ENCODE measurements around the gene SENP1. TPM values are rescaled to one million over a fixed set of nuclear protein-coding genes. Genes with fewer than 3 reads are reported as not detected.

The SENP1 gene
- total RNA-seq, 6 experiments from 2014 or later = 3.6 to 6.5 (median 5.1) TPM

- DNase-seq (no peak), ATAC-seq (no peak)
- peaks cover 0 to 6% of the 10 kb centered on the region in 2 donors for H3K27me3 ChIP-seq
- H3K36me3 ChIP-seq = no peaks in the 10 kb centered on the region
- peaks cover 0 to 12% (median 0%) of the 10 kb centered on the region in 4 donors for H3K4me1 ChIP-seq
- H3K27ac ChIP-seq = no peak overlapping the region
- TF ChIP-seq POLR2A (IDR thresholded peaks at IDR 0.05) = no peak
- no peak for TF ChIP-seq CTCF (IDR thresholded peaks at IDR 0.05)
- intact Hi-C loops (cut with DNase I) = no loop called here
- 33% methylated on average over 1 of the region's 1 CpG for WGBS (ENCODE audit: insufficient coverage, low coverage, low lambda C conversion rate, missing lambda C conversion rate)
- H3K4me3 ChIP-seq = no peak overlapping the region
- no peaks in the 10 kb centered on the region for H3K9me3 ChIP-seq
These were observed 96.4 kb downstream of the SENP1 start for GRCh38 chr12:48009471-48009870.

GRCh38 chr12:48008950-48009349 lies 96.9 kb downstream of the SENP1 start:
- Histone ChIP-seq H3K36me3 (no peaks in the 10 kb centered on the region), H3K4me1 (peaks cover 0 to 17% (median 0%) of the 10 kb centered on the region in 4 donors), H3K27me3 (peaks cover 0 to 11% of the 10 kb centered on the region in 2 donors), H3K9me3 (no peaks in the 10 kb centered on the region), H3K4me3 (no peak overlapping the region), H3K27ac (no peak overlapping the region)
- 71% methylated on average over 4 of the region's 4 CpGs for WGBS (ENCODE audit: insufficient coverage, low coverage, low lambda C conversion rate, missing lambda C conversion rate)
- no peak for TF ChIP-seq CTCF (IDR thresholded peaks at IDR 0.05)
- no peak for TF ChIP-seq POLR2A (IDR thresholded peaks at IDR 0.05)
- DNase-seq (no peak), ATAC-seq (no peak)
- intact Hi-C loops (cut with DNase I) = no loop called here

GRCh38 chr12:48008349-48008748 lies 97.5 kb downstream of the SENP1 start:
- intact Hi-C loops (cut with DNase I) = no loop called here
- Histone ChIP-seq H3K27me3 (peaks cover 0 to 17% of the 10 kb centered on the region in 2 donors), H3K4me1 (peaks cover 0 to 18% (median 0%) of the 10 kb centered on the region in 4 donors), H3K36me3 (no peaks in the 10 kb centered on the region), H3K27ac (no peak overlapping the region), H3K9me3 (no peaks in the 10 kb centered on the region), H3K4me3 (no peak overlapping the region)
- DNase-seq = no peak
- ATAC-seq = no peak
- WGBS (ENCODE audit: insufficient coverage, low coverage, low lambda C conversion rate, missing lambda C conversion rate) = 100% methylated on average over 2 of the region's 2 CpGs
- no peak for TF ChIP-seq POLR2A (IDR thresholded peaks at IDR 0.05)
- no peak for TF ChIP-seq CTCF (IDR thresholded peaks at IDR 0.05)

- no peak overlapping the region for H3K4me3 ChIP-seq
- H3K9me3 ChIP-seq = no peaks in the 10 kb centered on the region
- DNase-seq (no peak), ATAC-seq (peak in 1 of 4 donors; percentile 66)
- H3K4me1 ChIP-seq = peaks cover 0 to 27% (median 0%) of the 10 kb centered on the region in 4 donors
- H3K27me3 ChIP-seq = peaks cover 0 to 26% of the 10 kb centered on the region in 2 donors
- WGBS (ENCODE audit: insufficient coverage, low coverage, low lambda C conversion rate, missing lambda C conversion rate) = 28% methylated on average over 4 of the region's 4 CpGs
- intact Hi-C loops (cut with DNase I) = no loop called here
- H3K36me3 ChIP-seq = no peaks in the 10 kb centered on the region
- no peak for TF ChIP-seq POLR2A (IDR thresholded peaks at IDR 0.05)
- TF ChIP-seq CTCF (IDR thresholded peaks at IDR 0.05) = no peak
- no peak overlapping the region for H3K27ac ChIP-seq
These were observed 98.7 kb downstream of the SENP1 start for GRCh38 chr12:48007206-48007605.

GRCh38 chr12:48005750-48006021 lies 100.2 kb downstream of the SENP1 start:
- no peak for ATAC-seq
- peaks cover 0 to 39% of the 10 kb centered on the region in 2 donors for H3K27me3 ChIP-seq
- H3K27ac ChIP-seq = no peak overlapping the region
- no peak for DNase-seq
- TF ChIP-seq CTCF (IDR thresholded peaks at IDR 0.05) = no peak
- no peak for TF ChIP-seq POLR2A (IDR thresholded peaks at IDR 0.05)
- no peaks in the 10 kb centered on the region for H3K36me3 ChIP-seq
- peaks cover 0 to 37% (median 0%) of the 10 kb centered on the region in 4 donors for H3K4me1 ChIP-seq
- intact Hi-C loops (cut with DNase I) = no loop called here
- H3K4me3 ChIP-seq = no peak overlapping the region
- no peaks in the 10 kb centered on the region for H3K9me3 ChIP-seq
